LNCAP (cell line): ENCODE measurements around the gene GPR152.

ENCODE experiments used
- CTCF ChIP-seq: fragments of 450-650 bp; IDR thresholded peaks from 2 replicates; pipeline ENCODE4 v1.5.1; 2017; ENCODE audit warnings: mild to moderate bottlenecking

The GPR152 gene

GRCh38 chr11:67451658-67451976 lies 912 bp downstream of the GPR152 start:
- TF ChIP-seq CTCF, result no peak

- no peak for TF ChIP-seq CTCF
Measured at GRCh38 chr11:67450796-67451657, 1.5 kb downstream of the GPR152 start.

GRCh38 chr11:67449116-67449844 lies 3.2 kb downstream of the GPR152 start:
- TF ChIP-seq CTCF, result no peak

- TF ChIP-seq CTCF, result no peak
Measured at GRCh38 chr11:67448220-67448609, 4.3 kb downstream of the GPR152 start.

GRCh38 chr11:67445515-67445914 lies 7.0 kb downstream of the GPR152 start:
- TF ChIP-seq CTCF, result no peak

GRCh38 chr11:67442504-67443404 lies 9.8 kb downstream of the GPR152 start:
- no peak for TF ChIP-seq CTCF

- no peak for TF ChIP-seq CTCF
Measured at GRCh38 chr11:67441731-67442351, 10.7 kb downstream of the GPR152 start.
